ENCODE results near the gene OR14A2. TPM values are rescaled to one million over a fixed set of nuclear protein-coding genes. Genes with fewer than 3 reads are reported as not detected.

Gene OR14A2
- total RNA-seq, result not detected in 2 replicates

GRCh38 chr1:247748041-247748440 lies at the start of gene OR14A2:
TSS of gene OR14A2 (minus strand) at chr1:247748141.

GRCh38 chr1:247760456-247760855 lies 12.5 kb upstream of the OR14A2 start, which contains the start of gene OR1C1:
TSS of gene OR1C1 (minus strand) at chr1:247760556. CDS start at chr1:247758406, 2,150 bp downstream.

GRCh38 chr1:247738315-247738714 lies 9.6 kb downstream of the OR14A2 start, which contains the start of gene OR14K1:
TSS of gene OR14K1 (plus strand) at chr1:247738615. CDS start at chr1:247738615, 0 bp downstream.

DNA sequence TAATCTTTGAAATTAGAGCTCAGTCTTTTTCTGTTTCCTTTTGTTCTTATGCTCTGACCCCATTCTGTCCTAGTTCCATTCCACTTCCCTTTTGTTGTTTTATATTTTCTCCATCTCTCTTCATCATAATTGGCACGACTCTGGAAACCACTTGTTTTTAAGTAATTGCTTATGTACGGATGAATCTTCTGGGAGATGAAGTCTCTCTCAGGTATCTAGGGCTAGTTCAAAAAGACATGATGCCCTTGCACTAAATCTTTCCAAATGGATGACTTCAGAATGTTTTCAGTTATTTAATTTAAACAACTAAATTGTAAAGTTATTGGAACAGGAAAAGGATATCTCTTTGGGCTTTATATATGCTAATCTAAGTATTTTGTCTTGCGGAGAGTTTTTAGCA lies 31.4 kb downstream of the OR14A2 start, which contains the start of gene OR6F1:
Gene OR6F1 (minus strand): TSS at position 101 of the 400 bp plus-strand sequence. CDS start 3,891 bp downstream, outside the sequence.

DNA sequence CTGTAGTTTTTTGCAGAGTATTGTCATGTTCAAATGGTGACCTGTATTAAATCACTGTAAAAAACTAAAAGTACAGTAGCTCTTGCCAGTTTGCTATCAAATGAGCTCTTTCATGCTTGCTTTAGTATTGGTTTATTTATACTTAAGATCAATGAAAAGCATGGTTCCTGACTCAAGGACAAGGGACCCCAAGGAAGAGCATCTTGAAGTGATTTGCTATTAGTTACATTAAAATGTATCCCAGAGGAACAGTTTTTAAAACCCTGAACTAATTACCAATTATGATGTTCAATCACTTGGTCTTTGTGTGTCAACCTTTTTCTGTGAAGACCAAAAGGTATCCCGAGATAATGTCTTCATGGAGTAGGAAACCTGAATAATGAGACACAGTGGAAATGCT lies 68.3 kb downstream of the OR14A2 start, which contains the start of gene OR13G1:
Gene OR13G1 (minus strand): TSS at position 101 of the 400 bp plus-strand sequence. CDS start 6,698 bp downstream, outside the sequence.

Other genes with a start within 250 kb of the OR14A2 start
- gene OR2C3, start 211.7 kb downstream of the OR14A2 start, total RNA-seq, result not detected in 2 replicates
- 0.13 TPM in 1 of 2 replicates, not detected in the other for gene GCSAML, start 199.0 kb downstream of the OR14A2 start, total RNA-seq
- not detected in 2 replicates for gene OR2G2, start 159.8 kb downstream of the OR14A2 start, total RNA-seq
- gene OR2G3, start 142.6 kb downstream of the OR14A2 start, total RNA-seq, result not detected in 2 replicates
- not detected in 2 replicates for gene OR13G1, start 68.4 kb downstream of the OR14A2 start, total RNA-seq
- gene OR6F1, start 31.5 kb downstream of the OR14A2 start, total RNA-seq, result not detected in 2 replicates
- not detected in 2 replicates for gene OR14K1, start 9.5 kb downstream of the OR14A2 start, total RNA-seq
- gene OR1C1, start 12.4 kb upstream of the OR14A2 start, total RNA-seq, result not detected in 2 replicates
- not detected in 2 replicates for gene OR14A16, start 76.0 kb upstream of the OR14A2 start, total RNA-seq
- not detected in 2 replicates for gene OR11L1, start 93.8 kb upstream of the OR14A2 start, total RNA-seq
- 0.07 and 0.13 TPM in 2 replicates for gene TRIM58, start 109.0 kb upstream of the OR14A2 start, total RNA-seq
- gene OR2W3, start 147.4 kb upstream of the OR14A2 start, total RNA-seq, result not detected in 2 replicates
- gene OR2T8, start 172.1 kb upstream of the OR14A2 start, total RNA-seq, result not detected in 2 replicates
- gene OR2AJ1, start 176.7 kb upstream of the OR14A2 start, total RNA-seq, result not detected in 2 replicates
- not detected in 2 replicates for gene OR2L8, start 200.7 kb upstream of the OR14A2 start, total RNA-seq
- not detected in 2 replicates for gene OR2AK2, start 217.1 kb upstream of the OR14A2 start, total RNA-seq

Measured in smooth muscle cell of the pulmonary artery (primary cell).